Measurements from ENCODE around the gene FADS2. TPM values are rescaled to one million over a fixed set of nuclear protein-coding genes. Genes with fewer than 3 reads are reported as not detected.

FADS2 gene
- total RNA-seq, 1 experiment from 2014 or later: 17.1 TPM

DNA sequence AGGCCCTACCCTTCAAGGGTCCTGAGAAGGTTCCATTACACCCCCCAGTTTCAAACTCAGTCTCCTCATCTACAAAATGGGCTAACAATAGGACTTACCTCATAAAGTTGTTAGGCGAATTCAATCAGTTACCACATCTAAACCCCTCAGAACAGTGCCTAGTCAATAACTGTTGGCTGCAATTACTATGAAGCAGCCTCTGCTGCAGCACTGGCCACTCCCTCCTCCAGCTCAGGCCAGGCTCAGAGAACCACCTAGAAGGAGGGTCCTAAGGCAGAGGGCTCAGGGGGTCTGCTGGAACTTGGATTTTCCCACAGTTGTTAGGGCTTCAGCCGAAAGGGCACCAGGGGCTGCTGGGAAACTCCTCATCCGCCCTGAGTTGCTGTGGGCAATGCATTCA, 58.5 kb downstream of the FADS2 start:
- Histone ChIP-seq H3K79me2 (ENCODE audit: insufficient read depth, low read length) (no peaks in the 10 kb centered on the region; the same call in 1 of the 2 replicates), H3K4me2 (ENCODE audit: low read length) (no peak overlapping the region), H3K9ac (ENCODE audit: low read length) (no peak overlapping the region), H3K9me2 (ENCODE audit: insufficient read depth) (no peaks in the 10 kb centered on the region), H3K27me3 (ENCODE audit: insufficient read depth, low read length) (no peaks in the 10 kb centered on the region), H3K36me3 (ENCODE audit: control insufficient read depth in 1 of 2, insufficient read depth in 2 of 2, low read length in 2 of 2) (peaks cover 0 to 3% of the 10 kb centered on the region in 2 experiments; a peak in 1 of 4 replicates), H4K20me1 (ENCODE audit: insufficient read depth) (no peaks in the 10 kb centered on the region), H3K9me3 (ENCODE audit: control insufficient read depth in 1 of 2, insufficient read depth in 1 of 2, low read depth in 1 of 2, low read length in 2 of 2) (peaks cover 0 to 6% of the 10 kb centered on the region in 2 experiments; a peak in 1 of 4 replicates), H2AFZ (ENCODE audit: low read depth, low read length, poor library complexity, severe bottlenecking) (no peak overlapping the region), H3K4me3 (replicated peaks in 1 of 2; ENCODE audit: low read depth in 1 of 2, low read length in 2 of 2) (no peak overlapping the region), H3K4me1 (ENCODE audit: control insufficient read depth in 1 of 2, insufficient read depth in 2 of 2, low read length in 2 of 2) (peaks cover 22 to 37% of the 10 kb centered on the region in 2 experiments), H3K27ac (ENCODE audit: low read depth, low read length) (no peak overlapping the region)
- TF ChIP-seq ZNF274 (IDR thresholded peaks at IDR 0.05; ENCODE audit: low read depth, low read length): no peak
- no peak for TF ChIP-seq CEBPB (IDR thresholded peaks at IDR 0.05; ENCODE audit: low read depth)
- TF ChIP-seq SP1 (IDR thresholded peaks at IDR 0.05; ENCODE audit: low read depth): no peak
- TF ChIP-seq, protein P1, sequence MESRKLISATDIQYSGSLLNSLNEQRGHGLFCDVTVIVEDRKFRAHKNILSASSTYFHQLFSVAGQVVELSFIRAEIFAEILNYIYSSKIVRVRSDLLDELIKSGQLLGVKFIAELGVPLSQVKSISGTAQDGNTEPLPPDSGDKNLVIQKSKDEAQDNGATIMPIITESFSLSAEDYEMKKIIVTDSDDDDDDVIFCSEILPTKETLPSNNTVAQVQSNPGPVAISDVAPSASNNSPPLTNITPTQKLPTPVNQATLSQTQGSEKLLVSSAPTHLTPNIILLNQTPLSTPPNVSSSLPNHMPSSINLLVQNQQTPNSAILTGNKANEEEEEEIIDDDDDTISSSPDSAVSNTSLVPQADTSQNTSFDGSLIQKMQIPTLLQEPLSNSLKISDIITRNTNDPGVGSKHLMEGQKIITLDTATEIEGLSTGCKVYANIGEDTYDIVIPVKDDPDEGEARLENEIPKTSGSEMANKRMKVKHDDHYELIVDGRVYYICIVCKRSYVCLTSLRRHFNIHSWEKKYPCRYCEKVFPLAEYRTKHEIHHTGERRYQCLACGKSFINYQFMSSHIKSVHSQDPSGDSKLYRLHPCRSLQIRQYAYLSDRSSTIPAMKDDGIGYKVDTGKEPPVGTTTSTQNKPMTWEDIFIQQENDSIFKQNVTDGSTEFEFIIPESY (IDR thresholded peaks at IDR 0.05; ENCODE audit: extremely low read depth, insufficient replicate concordance, low read length): no peak
- TF ChIP-seq ELF1 (IDR thresholded peaks at IDR 0.05; ENCODE audit: borderline replicate concordance, low read depth): no peak
- TF ChIP-seq ATF3 (IDR thresholded peaks at IDR 0.05): no peak
- TF ChIP-seq RAD21 (IDR thresholded peaks at IDR 0.05; ENCODE audit: low read depth): no peak
- TF ChIP-seq ZFX (IDR thresholded peaks at IDR 0.05): no peak
- ATAC-seq: no peak
- ChIA-PET CTCF (interaction anchor here (1.1 kb wide), 1 partner anchor 61 kb away, joined by 3 read pairs; no protein-coding TSS in a partner anchor), RAD21 (ENCODE audit: low non-redundant PET in 1 of 2, low total read pairs in 2 of 2, uncharacterized antibody in 2 of 2, unreplicated experiment in 2 of 2) (no interaction called here), POLR2A (no interaction called here)
- intact Hi-C loops (cut with micrococcal nuclease): no loop called here
- BruUV-seq (replicated peaks): no TSS peak
- no peak for DNase-seq (ENCODE audit: low read depth, low spot score)

All from HCT116 (cell line).